Retinal pigment epithelial cell (primary cell): Measurements from ENCODE around the gene C6orf163.

Source experiments
- DNase-seq: peaks from one replicate; pipeline ENCODE4 v3.0.0-alpha.2; 2010; ENCODE audit warnings: low read depth
- H3K4me3 ChIP-seq: 2 replicates; pipeline ENCODE4 v1.5.1; 2011; ENCODE audit warnings: mild to moderate bottlenecking, low read length, control low read depth, moderate library complexity
- TF ChIP-seq, protein P1 (sequence below): conservative IDR thresholded peaks from 2 replicates; pipeline ENCODE4 v1.5.1; 2011; ENCODE audit warnings: low read depth, low read length, control low read depth, inconsistent platforms

The C6orf163 gene

GRCh38 chr6:87375315-87375714 is 30.7 kb downstream of the C6orf163 start:
- no peak overlapping the region for H3K4me3 ChIP-seq
- TF ChIP-seq, protein P1, sequence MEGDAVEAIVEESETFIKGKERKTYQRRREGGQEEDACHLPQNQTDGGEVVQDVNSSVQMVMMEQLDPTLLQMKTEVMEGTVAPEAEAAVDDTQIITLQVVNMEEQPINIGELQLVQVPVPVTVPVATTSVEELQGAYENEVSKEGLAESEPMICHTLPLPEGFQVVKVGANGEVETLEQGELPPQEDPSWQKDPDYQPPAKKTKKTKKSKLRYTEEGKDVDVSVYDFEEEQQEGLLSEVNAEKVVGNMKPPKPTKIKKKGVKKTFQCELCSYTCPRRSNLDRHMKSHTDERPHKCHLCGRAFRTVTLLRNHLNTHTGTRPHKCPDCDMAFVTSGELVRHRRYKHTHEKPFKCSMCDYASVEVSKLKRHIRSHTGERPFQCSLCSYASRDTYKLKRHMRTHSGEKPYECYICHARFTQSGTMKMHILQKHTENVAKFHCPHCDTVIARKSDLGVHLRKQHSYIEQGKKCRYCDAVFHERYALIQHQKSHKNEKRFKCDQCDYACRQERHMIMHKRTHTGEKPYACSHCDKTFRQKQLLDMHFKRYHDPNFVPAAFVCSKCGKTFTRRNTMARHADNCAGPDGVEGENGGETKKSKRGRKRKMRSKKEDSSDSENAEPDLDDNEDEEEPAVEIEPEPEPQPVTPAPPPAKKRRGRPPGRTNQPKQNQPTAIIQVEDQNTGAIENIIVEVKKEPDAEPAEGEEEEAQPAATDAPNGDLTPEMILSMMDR = no peak
- DNase-seq = no peak

- TF ChIP-seq, protein P1 = no peak
- no peak overlapping the region for H3K4me3 ChIP-seq
- DNase-seq = no peak
Measured at GRCh38 chr6:87376643-87377042, 32.0 kb downstream of the C6orf163 start.

DNA sequence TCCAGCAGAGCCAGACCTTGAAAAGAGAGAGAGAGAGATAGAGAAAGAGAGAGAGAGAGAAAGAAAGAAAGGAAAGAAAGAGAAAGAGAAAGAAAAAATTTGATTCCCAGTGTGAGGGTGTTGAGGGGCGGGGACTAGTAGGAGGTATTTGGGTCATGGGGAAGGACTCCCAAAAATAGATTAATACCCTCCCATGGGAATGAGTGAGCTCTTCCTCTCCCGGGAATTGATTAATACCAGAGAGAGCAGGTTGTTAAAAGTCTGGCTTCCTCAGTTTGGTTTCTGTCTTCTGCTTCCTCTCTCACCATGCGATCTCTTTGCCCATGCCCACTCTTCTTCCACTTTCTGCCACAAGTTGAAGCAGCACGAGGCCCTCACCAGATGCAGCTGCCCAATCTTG is 34.3 kb downstream of the C6orf163 start:
- H3K4me3 ChIP-seq = no peak overlapping the region
- TF ChIP-seq, protein P1 = no peak
- no peak for DNase-seq

GRCh38 chr6:87382861-87383260 is 38.2 kb downstream of the C6orf163 start:
- DNase-seq = no peak
- H3K4me3 ChIP-seq = no peak overlapping the region
- TF ChIP-seq, protein P1 = no peak

DNA sequence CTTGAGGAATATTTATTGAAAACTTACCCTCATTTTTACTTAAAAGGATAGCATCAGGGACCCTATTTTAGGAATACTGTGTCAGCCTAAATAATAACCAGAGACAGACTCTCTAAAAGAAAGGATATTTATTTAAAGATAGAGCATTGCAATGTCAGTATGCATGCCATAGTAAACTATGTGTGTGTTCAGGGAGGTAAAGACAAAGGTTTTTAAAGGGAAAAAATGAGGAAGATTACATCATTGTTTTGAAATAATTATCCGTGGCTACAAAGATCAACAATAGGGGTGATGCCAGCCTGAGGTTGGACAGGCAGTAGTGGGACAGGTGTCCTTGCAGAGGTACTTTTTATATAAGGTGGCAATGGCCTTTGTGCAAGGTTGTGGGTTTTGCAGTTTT is 39.4 kb downstream of the C6orf163 start:
- TF ChIP-seq, protein P1 = no peak

DNA sequence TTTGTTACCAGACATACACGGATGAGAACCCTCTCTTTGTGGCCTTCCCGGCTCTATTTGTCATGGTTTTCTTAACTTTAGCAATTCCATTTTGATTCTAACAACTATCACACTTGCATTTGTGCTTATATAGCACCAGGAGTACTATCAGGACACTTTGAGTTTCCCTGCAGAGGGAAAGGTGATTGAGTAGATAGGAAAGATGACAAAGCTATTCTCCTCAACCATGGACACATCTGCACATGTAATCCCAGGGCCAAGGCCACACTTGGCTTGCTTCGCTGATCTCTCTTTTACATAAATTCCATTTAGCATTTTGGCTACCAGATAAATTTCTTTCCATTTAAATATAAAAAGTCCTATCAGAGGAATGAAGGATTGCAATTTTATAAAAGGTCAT is 39.8 kb downstream of the C6orf163 start:
- DNase-seq = no peak
- TF ChIP-seq, protein P1 = no peak

More for the DNA sequence above, 39.4 kb downstream of the C6orf163 start:
- no peak overlapping the region for H3K4me3 ChIP-seq
- DNase-seq = no peak

GRCh38 chr6:87391334-87391733 is 46.7 kb downstream of the C6orf163 start:
- TF ChIP-seq, protein P1 = peak; percentile 69
- no peak overlapping the region for H3K4me3 ChIP-seq
- no peak for DNase-seq

More for the DNA sequence above, 39.8 kb downstream of the C6orf163 start:
- H3K4me3 ChIP-seq = no peak overlapping the region
